Right cardiac atrium (tissue), 5 donors: ENCODE measurements around the gene NIN. TPM values are rescaled to one million over a fixed set of nuclear protein-coding genes. Genes with fewer than 3 reads are reported as not detected.
A peak's percentile ranks its signal among the peaks of the same experiment; 100 is the strongest.

Experiments
- ATAC-seq, 2 donors: fragments of 200-7000 bp; cut with Tn5 transposase; one replicate each; pipeline versions ENCODE4 v1.8.0 to v1.9.1; 2020; ENCODE audit warnings: moderate library complexity in 2 of 2, mild to moderate bottlenecking in 1 of 2
- DNase-seq, 3 donors: peaks; one replicate each; pipeline ENCODE4 v3.0.0-alpha.2; 2020
- H3K27ac ChIP-seq: one replicate; pipeline ENCODE4 v1.5.1; 2013; ENCODE audit warnings: mild to moderate bottlenecking, low read length, control low read depth, moderate library complexity
- H3K27me3 ChIP-seq: one replicate; pipeline ENCODE4 v1.6.1; 2013; ENCODE audit not compliant: control insufficient read depth, insufficient read depth
- H3K4me1 ChIP-seq: one replicate; pipeline ENCODE4 v1.6.1; 2013; ENCODE audit warnings: low read length; ENCODE audit not compliant: control insufficient read depth, insufficient read depth
- H3K4me3 ChIP-seq: one replicate; pipeline ENCODE4 v1.5.1; 2013; ENCODE audit warnings: low read length, control low read depth
- H3K9me3 ChIP-seq: one replicate; pipeline ENCODE4 v1.6.1; 2013; ENCODE audit warnings: low read length; ENCODE audit not compliant: control insufficient read depth
- WGBS: extraction: QIAGEN DNeasy Blood & Tissue Kit; methylation state at CpG from one replicate; pipeline ENCODE4 v1.1.7; 2013; 5-methylcytosine and 5-hydroxymethylcytosine counted together
- intact Hi-C, 4 donors: fragments of 100-400 bp; cut with DNase I; formaldehyde crosslinking; loops; one replicate each; pipeline versions ENCODE4 v1.11.0 to v1.14.0; 2022 to 2023
- polyA plus RNA-seq: library from polyadenylated mRNA; stranded (reverse); fragments of 200-250 nt; gene quantifications from one replicate; pipeline ENCODE4 v1.2.3, GENCODE V29; 2013
- total RNA-seq, 4 donors: library from RNA; stranded (reverse); fragmentation: NEBNext Ultra II Directional; extraction: Animal tissue kit (Norgen Biotek cat#: 25700); gene quantifications; one replicate each; pipeline ENCODE4 v1.2.1, GENCODE V29; 2021
- donor health status: healthy with polysubstance abuse.
- donor health status: DM: no; HTN: yes; CAD: no.
- donor health status: DM: no; HTN: no; CAD: no.
- donor health status: DM: no; HTN: yes; CAD: no; lungs with severe emphysema.
- donor health status: DM: yes; HTN: yes; CAD: no.

NIN gene
- total and polyA plus RNA-seq, 5 donors, result 24.4 to 53.2 (median 45.8) TPM

DNA sequence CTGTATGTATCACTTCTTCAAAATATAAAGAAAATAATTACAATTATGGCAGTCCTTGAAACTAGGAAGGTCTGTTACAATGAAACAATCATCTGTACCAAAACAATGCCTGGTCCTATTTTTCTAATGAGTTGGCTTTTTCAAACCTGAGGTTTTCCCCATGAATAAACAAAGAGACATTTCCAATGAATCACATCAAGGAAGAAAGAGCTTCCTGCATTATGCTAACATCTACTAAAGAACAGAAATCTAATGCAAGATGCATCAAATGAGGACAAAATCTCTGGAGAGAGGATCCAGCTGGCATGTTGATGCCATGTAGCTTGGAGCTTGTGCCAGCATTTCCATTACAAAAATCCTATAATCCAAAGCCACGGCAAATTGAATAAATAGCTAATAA is 29.3 kb downstream of the NIN start:
- 76% methylated on average over 1 of the region's 1 CpG for WGBS
- no peaks in the 10 kb centered on the region for H3K27me3 ChIP-seq
- intact Hi-C loops, result no loop called here
- H3K9me3 ChIP-seq, result no peaks in the 10 kb centered on the region
- ATAC-seq (no peak), DNase-seq (no peak)
- no peaks in the 10 kb centered on the region for H3K4me1 ChIP-seq
- no peak overlapping the region for H3K27ac ChIP-seq
- H3K4me3 ChIP-seq, result no peak overlapping the region

DNA sequence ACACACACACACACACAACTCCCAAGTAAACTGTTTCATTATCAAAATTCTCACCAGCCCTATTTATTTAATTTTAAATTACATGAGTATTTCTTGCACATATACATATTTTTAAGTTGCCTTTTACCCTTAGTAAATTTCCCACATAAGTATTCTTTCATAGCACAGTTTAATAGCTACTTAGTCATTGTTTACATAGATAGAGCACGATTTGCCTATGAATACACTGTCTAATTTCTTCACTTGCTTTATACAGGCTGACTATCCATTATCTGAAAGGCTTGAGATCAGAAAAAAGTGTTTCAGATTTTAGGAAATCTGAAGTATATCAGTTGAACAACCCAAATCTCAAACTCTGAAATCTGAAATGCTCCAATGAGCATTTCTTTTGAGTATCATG is 30.9 kb downstream of the NIN start:
- WGBS, result 86% methylated on average over 1 of the region's 1 CpG
- intact Hi-C loops, result no loop called here

DNA sequence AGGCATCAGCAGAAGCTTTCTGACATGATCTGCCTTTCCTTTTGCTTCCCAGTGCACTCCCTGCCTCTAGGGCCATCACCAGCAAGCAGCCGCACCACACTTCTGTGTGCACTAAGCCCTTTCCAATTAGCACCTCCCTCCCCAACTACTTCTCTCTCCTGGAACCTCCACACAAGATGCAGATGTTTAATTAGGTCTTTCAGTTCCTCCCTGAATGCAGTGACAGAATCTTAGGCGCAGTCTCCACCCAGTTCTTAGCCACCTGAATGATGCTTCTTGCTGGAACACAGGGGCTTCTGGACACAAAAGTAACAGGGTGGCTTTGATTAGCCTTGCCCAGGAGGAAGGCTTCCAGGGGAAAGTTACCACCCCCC is 32.9 kb downstream of the NIN start:
- intact Hi-C loops, result no loop called here
- no peak for DNase-seq
- H3K27ac ChIP-seq, result no peak overlapping the region

More for the DNA sequence above, 30.9 kb downstream of the NIN start:
- ATAC-seq (no peak), DNase-seq (no peak)
- H3K4me3 ChIP-seq, result no peak overlapping the region
- no peaks in the 10 kb centered on the region for H3K9me3 ChIP-seq
- no peaks in the 10 kb centered on the region for H3K4me1 ChIP-seq
- no peaks in the 10 kb centered on the region for H3K27me3 ChIP-seq
- no peak overlapping the region for H3K27ac ChIP-seq

GRCh38 chr14:50797250-50798047 is 33.5 kb downstream of the NIN start:
- 74% methylated on average over 6 of the region's 6 CpGs for WGBS
- Histone ChIP-seq H3K27me3 (no peaks in the 10 kb centered on the region), H3K4me3 (no peak overlapping the region), H3K9me3 (no peaks in the 10 kb centered on the region), H3K4me1 (no peaks in the 10 kb centered on the region), H3K27ac (no peak overlapping the region)
- intact Hi-C loops, result no loop called here
- DNase-seq (no peak), ATAC-seq (no peak)

More for the DNA sequence above, 32.9 kb downstream of the NIN start:
- WGBS, result 96% methylated on average over 2 of the region's 2 CpGs
- no peak overlapping the region for H3K4me3 ChIP-seq
- no peaks in the 10 kb centered on the region for H3K9me3 ChIP-seq
- no peak for ATAC-seq
- H3K27me3 ChIP-seq, result no peaks in the 10 kb centered on the region
- H3K4me1 ChIP-seq, result no peaks in the 10 kb centered on the region

DNA sequence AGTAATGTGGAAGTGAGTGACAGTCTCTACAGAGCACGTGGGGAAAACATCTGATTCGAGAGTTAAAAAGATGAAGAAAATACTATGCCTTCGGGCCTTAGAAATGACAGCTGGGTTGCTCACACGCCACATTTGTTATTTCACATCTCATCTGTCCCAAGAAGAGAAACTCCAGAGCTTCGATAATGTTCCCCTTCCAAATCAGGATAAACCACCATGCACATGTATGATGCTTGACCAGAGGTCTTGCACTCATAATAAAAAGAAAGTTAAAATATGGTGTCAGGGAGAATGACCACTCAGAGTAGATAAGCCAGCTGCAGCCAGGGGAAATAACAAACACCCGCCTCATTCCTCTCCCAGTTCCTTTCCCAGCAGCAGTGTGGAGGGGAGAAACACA is 34.6 kb downstream of the NIN start:
- WGBS, result 77% methylated on average over 6 of the region's 6 CpGs
- Histone ChIP-seq H3K9me3 (no peaks in the 10 kb centered on the region), H3K4me3 (no peak overlapping the region), H3K27ac (no peak overlapping the region), H3K27me3 (no peaks in the 10 kb centered on the region), H3K4me1 (no peaks in the 10 kb centered on the region)
- DNase-seq (no peak), ATAC-seq (no peak)
- intact Hi-C loops, result no loop called here

GRCh38 chr14:50795909-50796308 is 35.1 kb downstream of the NIN start:
- no peak for DNase-seq
- no peaks in the 10 kb centered on the region for H3K27me3 ChIP-seq
- no peak overlapping the region for H3K4me3 ChIP-seq
- H3K4me1 ChIP-seq, result no peaks in the 10 kb centered on the region
- no peaks in the 10 kb centered on the region for H3K9me3 ChIP-seq
- WGBS, result 95% methylated on average over 3 of the region's 3 CpGs
- intact Hi-C loops, result no loop called here
- no peak overlapping the region for H3K27ac ChIP-seq
- ATAC-seq, result no peak

GRCh38 chr14:50795142-50795541 is 35.8 kb downstream of the NIN start:
- Histone ChIP-seq H3K4me1 (no peaks in the 10 kb centered on the region), H3K27me3 (no peaks in the 10 kb centered on the region), H3K9me3 (no peaks in the 10 kb centered on the region), H3K27ac (no peak overlapping the region), H3K4me3 (no peak overlapping the region)
- ATAC-seq (no peak), DNase-seq (no peak)
- intact Hi-C loops, result no loop called here
- WGBS, result 75% methylated on average over 7 of the region's 7 CpGs

- Histone ChIP-seq H3K27ac (peak overlapping the region; percentile 64), H3K9me3 (no peaks in the 10 kb centered on the region), H3K4me1 (no peaks in the 10 kb centered on the region), H3K4me3 (no peak overlapping the region), H3K27me3 (no peaks in the 10 kb centered on the region)
- 56% methylated on average over 8 of the region's 8 CpGs for WGBS
- intact Hi-C loops, result no loop called here
- ATAC-seq (no peak), DNase-seq (no peak)
These were observed 36.8 kb downstream of the NIN start for GRCh38 chr14:50794068-50794645.

GRCh38 chr14:50792634-50793068 is 38.3 kb downstream of the NIN start:
- no peaks in the 10 kb centered on the region for H3K4me1 ChIP-seq
- intact Hi-C loops, result no loop called here
- WGBS, result 67% methylated on average over 14 of the region's 14 CpGs

GRCh38 chr14:50792051-50792477 is 38.9 kb downstream of the NIN start:
- ATAC-seq (no peak), DNase-seq (no peak)
- Histone ChIP-seq H3K9me3 (no peaks in the 10 kb centered on the region), H3K4me3 (peak overlapping the region; percentile 22), H3K27ac (peak overlapping the region; percentile 91), H3K4me1 (no peaks in the 10 kb centered on the region), H3K27me3 (no peaks in the 10 kb centered on the region)
- WGBS, result 47% methylated on average over 6 of the region's 6 CpGs
- intact Hi-C loops, result no loop called here

More at GRCh38 chr14:50792634-50793068, 38.3 kb downstream of the NIN start:
- no peak for DNase-seq
- ATAC-seq, result peak; percentile 87 to 88
- Histone ChIP-seq H3K9me3 (no peaks in the 10 kb centered on the region), H3K4me3 (peak overlapping the region; percentile 22), H3K27ac (peak overlapping the region; percentile 86), H3K27me3 (no peaks in the 10 kb centered on the region)

GRCh38 chr14:50791201-50791600 is 39.8 kb downstream of the NIN start:
- Histone ChIP-seq H3K4me3 (peak overlapping the region; percentile 22), H3K27me3 (no peaks in the 10 kb centered on the region), H3K27ac (peak overlapping the region; percentile 82), H3K9me3 (no peaks in the 10 kb centered on the region), H3K4me1 (no peaks in the 10 kb centered on the region)
- ATAC-seq (no peak), DNase-seq (no peak)
- intact Hi-C loops, result no loop called here
- 70% methylated on average over 3 of the region's 3 CpGs for WGBS
